SK-N-MC (cell line): ENCODE results near the gene CA6.
"Not testable (repeated sequence)": the region's sequence is repeated elsewhere in the genome, so short reads cannot be mapped to it uniquely, and the experiment has no call there.

Source experiments
- EZH2 ChIP-seq: fragments of 200-600 bp; sonication (generic); IDR thresholded peaks from one replicate; pipeline ENCODE4 v1.6.1; 2017; ENCODE audit warnings: antibody characterized with exemption
- FOXP2 ChIP-seq: optimal IDR thresholded peaks from 2 replicates; pipeline ENCODE3; 2011; ENCODE audit warnings: mild to moderate bottlenecking, moderate library complexity; ENCODE audit not compliant: insufficient read depth; ENCODE audit errors: extremely low read length, control extremely low read depth
- POLR2AphosphoS5 ChIP-seq: IDR thresholded peaks from 2 replicates; pipeline ENCODE4 v1.6.1; 2012; ENCODE audit warnings: mild to moderate bottlenecking, low read depth, low read length, borderline replicate concordance

- TF ChIP-seq EZH2, POLR2AphosphoS5, FOXP2: not testable (repeated sequence)
Observed at GRCh38 chr1:8900684-8901083, 45.0 kb upstream of the CA6 start.
